Islet of Langerhans (tissue), 1 donor: Measurements from ENCODE around the gene IMMP1L.

Experiments used
- FAIRE-seq: peaks from one replicate; lab custom pipeline; 2011; peaks lifted over from hg19 to GRCh38; lab: Jason Lieb, UNC

Gene IMMP1L

DNA sequence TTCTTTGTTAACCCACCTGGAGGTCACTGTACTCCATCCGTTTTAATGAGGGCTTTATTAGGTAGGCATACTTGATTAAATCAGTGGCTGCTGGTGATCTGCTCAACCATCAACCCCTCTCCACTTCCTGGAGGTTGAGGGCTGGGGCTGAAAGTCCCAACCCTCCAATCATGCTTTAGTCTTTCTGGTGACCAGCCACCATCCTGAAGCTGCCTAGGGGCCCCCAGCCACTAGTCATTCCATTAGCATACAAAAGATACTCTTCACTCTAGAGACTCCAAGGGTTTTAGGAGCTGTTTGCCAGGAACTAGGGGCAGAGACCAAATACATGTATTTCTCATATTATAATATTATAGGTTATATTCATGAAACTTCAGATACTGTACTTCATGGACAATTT, 126.3 kb downstream of the IMMP1L start:
- FAIRE-seq: no peak
